GM06990 (cell line): Measurements from ENCODE around the gene FBXO2.

Experiments
- DNase-seq: peaks from one replicate; pipeline ENCODE4 v3.0.0-alpha.2; 2011; ENCODE audit not compliant: insufficient read length; ENCODE audit errors: extremely low read depth
- H3K27me3 ChIP-seq: replicated peaks from 2 replicates; pipeline ENCODE4 v1.6.0; 2011; ENCODE audit warnings: low read length; ENCODE audit not compliant: control insufficient read depth, insufficient read depth
- H3K36me3 ChIP-seq: 2 replicates; pipeline ENCODE4 v1.5.1; 2011; ENCODE audit warnings: low read length; ENCODE audit not compliant: control insufficient read depth, insufficient read depth
- H3K4me3 ChIP-seq: replicated peaks from 2 replicates; pipeline ENCODE4 v1.5.1; 2011; ENCODE audit warnings: low read depth, mild to moderate bottlenecking, control low read depth, low read length
- TF ChIP-seq, protein P1 (sequence below): IDR thresholded peaks from 2 replicates; pipeline ENCODE4 v1.5.1; 2011; ENCODE audit warnings: low read length, control low read depth, mild to moderate bottlenecking, inconsistent platforms; ENCODE audit not compliant: insufficient read depth, poor library complexity, severe bottlenecking

FBXO2 gene

DNA sequence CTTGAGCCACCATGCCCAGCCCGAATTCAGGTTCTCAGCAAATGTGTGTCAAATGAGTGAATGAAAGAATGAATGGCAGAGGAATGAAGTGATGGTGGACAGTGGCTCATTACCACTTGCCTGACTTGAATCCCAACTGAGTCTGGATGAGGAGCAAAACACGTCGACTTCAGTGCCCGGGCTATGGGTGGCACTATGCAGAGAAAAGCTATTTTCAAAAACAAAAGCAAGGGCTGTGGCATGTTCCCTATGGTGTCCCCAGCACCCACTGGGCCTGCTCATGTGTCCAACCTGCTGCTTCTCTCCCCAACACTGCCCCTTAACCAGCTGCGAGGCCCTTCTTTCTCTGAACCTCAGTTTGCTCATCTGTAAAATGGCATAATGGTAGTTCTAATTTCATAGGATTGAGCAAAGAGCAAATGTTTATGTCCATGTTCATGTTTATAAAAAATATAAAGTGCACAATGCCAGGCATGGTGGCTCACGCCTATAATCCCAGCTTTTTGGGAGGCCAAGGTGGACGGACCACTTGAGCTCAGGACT lies 31.1 kb upstream of the FBXO2 start:
- TF ChIP-seq, protein P1, sequence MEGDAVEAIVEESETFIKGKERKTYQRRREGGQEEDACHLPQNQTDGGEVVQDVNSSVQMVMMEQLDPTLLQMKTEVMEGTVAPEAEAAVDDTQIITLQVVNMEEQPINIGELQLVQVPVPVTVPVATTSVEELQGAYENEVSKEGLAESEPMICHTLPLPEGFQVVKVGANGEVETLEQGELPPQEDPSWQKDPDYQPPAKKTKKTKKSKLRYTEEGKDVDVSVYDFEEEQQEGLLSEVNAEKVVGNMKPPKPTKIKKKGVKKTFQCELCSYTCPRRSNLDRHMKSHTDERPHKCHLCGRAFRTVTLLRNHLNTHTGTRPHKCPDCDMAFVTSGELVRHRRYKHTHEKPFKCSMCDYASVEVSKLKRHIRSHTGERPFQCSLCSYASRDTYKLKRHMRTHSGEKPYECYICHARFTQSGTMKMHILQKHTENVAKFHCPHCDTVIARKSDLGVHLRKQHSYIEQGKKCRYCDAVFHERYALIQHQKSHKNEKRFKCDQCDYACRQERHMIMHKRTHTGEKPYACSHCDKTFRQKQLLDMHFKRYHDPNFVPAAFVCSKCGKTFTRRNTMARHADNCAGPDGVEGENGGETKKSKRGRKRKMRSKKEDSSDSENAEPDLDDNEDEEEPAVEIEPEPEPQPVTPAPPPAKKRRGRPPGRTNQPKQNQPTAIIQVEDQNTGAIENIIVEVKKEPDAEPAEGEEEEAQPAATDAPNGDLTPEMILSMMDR = no peak
- Histone ChIP-seq H3K27me3 (no peaks in the 10 kb centered on the region), H3K36me3 (no peaks in the 10 kb centered on the region), H3K4me3 (no peak overlapping the region)
- no peak for DNase-seq

GRCh38 chr1:11684070-11684469 lies 29.8 kb upstream of the FBXO2 start:
- TF ChIP-seq, protein P1 = no peak
- Histone ChIP-seq H3K27me3 (no peaks in the 10 kb centered on the region), H3K36me3 (no peaks in the 10 kb centered on the region), H3K4me3 (no peak overlapping the region)
- no peak for DNase-seq

- Histone ChIP-seq H3K4me3 (no peak overlapping the region), H3K36me3 (no peaks in the 10 kb centered on the region), H3K27me3 (no peaks in the 10 kb centered on the region)
- TF ChIP-seq, protein P1 = no peak
- DNase-seq = no peak
These were observed 28.6 kb upstream of the FBXO2 start for GRCh38 chr1:11682799-11683198.

- Histone ChIP-seq H3K36me3 (peaks cover under 1% of the 10 kb centered on the region; the same call in 1 of the 2 replicates), H3K4me3 (no peak overlapping the region), H3K27me3 (no peaks in the 10 kb centered on the region)
- TF ChIP-seq, protein P1 = no peak
- no peak for DNase-seq
These were observed 28.1 kb upstream of the FBXO2 start for GRCh38 chr1:11682287-11682771.

DNA sequence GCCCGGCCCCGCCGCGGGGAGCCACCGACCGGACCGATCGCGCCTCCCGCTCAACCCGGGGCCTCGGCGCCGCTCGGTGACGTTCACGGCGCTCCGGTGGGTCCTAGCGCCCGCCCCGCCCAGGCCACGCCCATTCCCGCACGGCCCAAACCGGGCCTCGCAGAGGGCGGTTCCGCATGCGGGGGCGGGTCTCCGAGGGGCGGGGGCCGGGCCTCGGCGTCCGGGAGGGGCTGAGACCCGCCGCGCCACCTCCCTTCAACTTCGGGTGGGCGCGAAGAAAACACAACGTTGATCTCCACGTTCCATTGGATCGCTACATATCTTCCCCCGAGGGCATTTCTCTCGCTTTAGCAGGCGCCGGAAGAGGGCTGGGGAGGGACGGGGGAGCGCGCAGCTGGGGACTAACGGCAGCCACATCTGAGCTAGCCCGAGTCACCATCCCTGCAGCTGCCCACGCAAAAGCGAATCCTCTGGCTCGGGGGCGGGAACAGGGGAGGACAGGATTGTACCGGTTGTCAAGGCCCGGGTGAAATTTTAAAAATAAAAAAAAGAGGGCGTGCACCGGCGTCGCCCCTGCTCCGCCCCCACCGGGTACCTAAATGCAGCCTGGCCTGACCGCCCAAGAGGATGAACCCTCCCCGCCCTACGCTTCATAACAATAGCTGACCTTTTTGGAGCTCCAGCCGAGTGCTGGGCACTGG lies 27.0 kb upstream of the FBXO2 start, which contains the start of gene MAD2L2:
Gene MAD2L2 (minus strand): TSS at position 78 of the 701 bp plus-strand sequence. CDS start 547 bp downstream, outside the sequence.
- DNase-seq = peak; percentile 87
- Histone ChIP-seq H3K4me3 (peak within 1 kb of the TSS; percentile 88), H3K36me3 (peaks cover 2% of the 10 kb centered on the region), H3K27me3 (no peaks in the 10 kb centered on the region)
- TF ChIP-seq, protein P1 = no peak
